Measurements from ENCODE around the gene ERCC6L. TPM values are rescaled to one million over a fixed set of nuclear protein-coding genes. Genes with fewer than 3 reads are reported as not detected.

The ERCC6L gene
- polyA plus RNA-seq, 1 experiment = 0.94 TPM

- H3K36me3 ChIP-seq (ENCODE audit: control insufficient read depth, insufficient read depth, low read length) = no peaks in the 10 kb centered on the region
- H3K27me3 ChIP-seq (ENCODE audit: control insufficient read depth, insufficient read depth, low read length) = no peaks in the 10 kb centered on the region
- ChIA-PET CTCF (no interaction called here), POLR2A (no interaction called here)
- TF ChIP-seq CTCF (IDR thresholded peaks at IDR 0.05; ENCODE audit: insufficient read depth, low read depth, low read length) = no peak
- no peak overlapping the region for H3K4me3 ChIP-seq (ENCODE audit: low read depth, low read length)
- DNase-seq (ENCODE audit: low read depth) = no peak
Observed at GRCh38 chrX:72165551-72165950, 73.3 kb downstream of the ERCC6L start.

- DNase-seq (ENCODE audit: low read depth) = no peak
- POLR2A ChIA-PET = no interaction called here
- CTCF ChIA-PET = no interaction called here
- Histone ChIP-seq H3K36me3 (ENCODE audit: control insufficient read depth, insufficient read depth, low read length) (no peaks in the 10 kb centered on the region), H3K27me3 (ENCODE audit: control insufficient read depth, insufficient read depth, low read length) (no peaks in the 10 kb centered on the region), H3K4me3 (ENCODE audit: low read depth, low read length) (no peak overlapping the region)
- TF ChIP-seq CTCF (IDR thresholded peaks at IDR 0.05; ENCODE audit: insufficient read depth, low read depth, low read length) = no peak
Observed at GRCh38 chrX:72159769-72160168, 79.1 kb downstream of the ERCC6L start.

GRCh38 chrX:72158773-72159172, 80.1 kb downstream of the ERCC6L start:
- no peak for TF ChIP-seq CTCF (IDR thresholded peaks at IDR 0.05; ENCODE audit: insufficient read depth, low read depth, low read length)
- no peak for DNase-seq (ENCODE audit: low read depth)
- Histone ChIP-seq H3K36me3 (ENCODE audit: control insufficient read depth, insufficient read depth, low read length) (no peaks in the 10 kb centered on the region), H3K4me3 (ENCODE audit: low read depth, low read length) (no peak overlapping the region), H3K27me3 (ENCODE audit: control insufficient read depth, insufficient read depth, low read length) (no peaks in the 10 kb centered on the region)
- CTCF ChIA-PET = no interaction called here
- POLR2A ChIA-PET = no interaction called here

Small RNA genes lying within 50 kb of the gene (small RNA-seq; reads per million reads assigned to genes)
- gene RF00019 (ENCODE audit: insufficient read length, low read depth, low replicate concordance) = not detected

Other genes with a start within 250 kb of the ERCC6L start
- gene RTL5, start 107.1 kb downstream of the ERCC6L start, polyA plus RNA-seq (2011; rRNA removed) = 1.3 and 1.5 TPM in 2 replicates
- gene PIN4, start 57.3 kb downstream of the ERCC6L start, polyA plus RNA-seq (2011; rRNA removed) = 6.5 and 15.3 TPM in 2 replicates
- gene RPS4X, start 38.2 kb upstream of the ERCC6L start, polyA plus RNA-seq (2011; rRNA removed) = 1,567 and 1,777 TPM in 2 replicates
- gene CITED1, start 66.9 kb upstream of the ERCC6L start, polyA plus RNA-seq (2011; rRNA removed) = not detected in 2 replicates